A549 (cell line): ENCODE data around the gene CCDC54.

Experiments
- CEBPB ChIP-seq, 2 experiments: fragments of >200 bp in 1 of 2; sonication (Bioruptor Twin) in 1 of 2; formaldehyde crosslinking in 1 of 2; IDR thresholded peaks; 2 replicates each; pipeline ENCODE4 v1.6.1; 2012 to 2016
- CHD2 ChIP-seq: fragments of 150-350 bp; IDR thresholded peaks from 2 replicates; pipeline ENCODE4 v1.6.1; 2014; ENCODE audit warnings: low read length; ENCODE audit not compliant: partially characterized antibody
- CTCF ChIP-seq: fragments of >200 bp; sonication (Bioruptor Twin); formaldehyde crosslinking; IDR thresholded peaks from 3 replicates; pipeline ENCODE4 v1.5.1; 2016
- EP300 ChIP-seq, 2 experiments: fragments of >200 bp; sonication (Bioruptor Twin); formaldehyde crosslinking; IDR thresholded peaks; 2 replicates in 1 of 2; 3 replicates in 1 of 2; pipeline ENCODE4 v1.6.1; 2016 to 2017
- MYC ChIP-seq: IDR thresholded peaks from 2 replicates; pipeline ENCODE4 v1.6.1; 2012; ENCODE audit warnings: mild to moderate bottlenecking, inconsistent platforms, low read length, improper control_type of control experiment, borderline replicate concordance
- USF2 ChIP-seq: fragments of 450-650 bp; IDR thresholded peaks from 2 replicates; pipeline ENCODE4 v1.6.1; 2014; ENCODE audit warnings: antibody characterized with exemption
- ZC3H11A ChIP-seq: fragments of 450-650 bp; IDR thresholded peaks from 2 replicates; pipeline ENCODE4 v1.6.1; 2014; ENCODE audit warnings: antibody characterized with exemption, mild to moderate bottlenecking
- ZFP36 ChIP-seq: fragments of 450-650 bp; IDR thresholded peaks from 2 replicates; pipeline ENCODE4 v1.6.1; 2014; ENCODE audit warnings: borderline replicate concordance; ENCODE audit not compliant: partially characterized antibody
- ZNF302 ChIP-seq: fragments of 250-450 bp; sonication (Bioruptor Pico); IDR thresholded peaks from 2 replicates; pipeline ENCODE4 v1.9.0; 2021; ENCODE audit warnings: inconsistent platforms, mild to moderate bottlenecking, moderate library complexity
- TF ChIP-seq, protein P1 (sequence below): fragments of 250-450 bp; sonication (Bioruptor Pico); IDR thresholded peaks from 2 replicates; pipeline ENCODE4 v1.5.0; 2021; ENCODE audit warnings: mild to moderate bottlenecking, moderate library complexity, borderline replicate concordance
- TF ChIP-seq, protein P2 (sequence below): IDR thresholded peaks from 2 replicates; pipeline ENCODE4 v1.6.1; 2012; ENCODE audit warnings: low read depth, borderline replicate concordance

DNA sequence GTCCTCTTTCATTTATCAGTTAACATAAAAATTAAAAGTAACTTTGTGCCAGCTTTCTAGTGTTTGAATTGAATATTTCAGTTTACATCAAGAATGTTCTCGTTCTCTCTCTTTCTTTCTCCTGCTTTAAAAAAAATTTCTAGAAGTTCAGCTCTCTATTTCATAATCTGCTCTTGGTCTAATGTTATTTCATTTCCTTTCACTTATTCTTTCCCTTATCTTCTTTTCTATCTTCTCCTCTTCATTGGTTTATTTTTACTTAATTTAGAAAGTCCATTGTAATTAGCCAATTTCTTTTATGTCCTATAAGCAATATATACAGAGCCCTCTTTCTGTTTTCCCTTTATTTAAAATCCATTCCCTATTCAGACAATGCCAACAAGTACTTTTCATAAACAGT is 44.6 kb downstream of the CCDC54 start:
- TF ChIP-seq, protein P1, sequence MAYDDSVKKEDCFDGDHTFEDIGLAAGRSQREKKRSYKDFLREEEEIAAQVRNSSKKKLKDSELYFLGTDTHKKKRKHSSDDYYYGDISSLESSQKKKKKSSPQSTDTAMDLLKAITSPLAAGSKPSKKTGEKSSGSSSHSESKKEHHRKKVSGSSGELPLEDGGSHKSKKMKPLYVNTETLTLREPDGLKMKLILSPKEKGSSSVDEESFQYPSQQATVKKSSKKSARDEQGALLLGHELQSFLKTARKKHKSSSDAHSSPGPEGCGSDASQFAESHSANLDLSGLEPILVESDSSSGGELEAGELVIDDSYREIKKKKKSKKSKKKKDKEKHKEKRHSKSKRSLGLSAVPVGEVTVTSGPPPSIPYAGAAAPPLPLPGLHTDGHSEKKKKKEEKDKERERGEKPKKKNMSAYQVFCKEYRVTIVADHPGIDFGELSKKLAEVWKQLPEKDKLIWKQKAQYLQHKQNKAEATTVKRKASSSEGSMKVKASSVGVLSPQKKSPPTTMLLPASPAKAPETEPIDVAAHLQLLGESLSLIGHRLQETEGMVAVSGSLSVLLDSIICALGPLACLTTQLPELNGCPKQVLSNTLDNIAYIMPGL (CRISPR knock-in tag) = no peak
- TF ChIP-seq CTCF (no peak), ZC3H11A (no peak), CEBPB (IDR thresholded peaks at IDR 0.05) (no peak), MYC (no peak), EP300 (IDR thresholded peaks at IDR 0.05) (no peak), ZNF302 (CRISPR knock-in tag) (no peak), USF2 (no peak), ZFP36 (no peak), CHD2 (no peak)
- TF ChIP-seq, protein P2, sequence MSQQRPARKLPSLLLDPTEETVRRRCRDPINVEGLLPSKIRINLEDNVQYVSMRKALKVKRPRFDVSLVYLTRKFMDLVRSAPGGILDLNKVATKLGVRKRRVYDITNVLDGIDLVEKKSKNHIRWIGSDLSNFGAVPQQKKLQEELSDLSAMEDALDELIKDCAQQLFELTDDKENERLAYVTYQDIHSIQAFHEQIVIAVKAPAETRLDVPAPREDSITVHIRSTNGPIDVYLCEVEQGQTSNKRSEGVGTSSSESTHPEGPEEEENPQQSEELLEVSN = no peak
